HepG2 (cell line): ENCODE results near the gene PSPH. TPM values are rescaled to one million over a fixed set of nuclear protein-coding genes. Genes with fewer than 3 reads are reported as not detected.

Experiments used
- CBX5 ChIP-seq: sonication (generic); formaldehyde crosslinking; IDR thresholded peaks from 2 replicates; pipeline ENCODE4 v1.4.0; 2020; ENCODE audit warnings: missing genetic modification reagents, borderline replicate concordance
- EP300 ChIP-seq, 3 experiments: sonication (generic) in 1 of 3; formaldehyde crosslinking in 1 of 3; IDR thresholded peaks; 2 replicates each; pipeline versions ENCODE4 v1.5.1 to v1.6.1; 2011 to 2020; ENCODE audit warnings: low read depth in 2 of 3, low read length in 2 of 3, borderline replicate concordance in 1 of 3, improper control_type of control experiment in 1 of 3, mild to moderate bottlenecking in 1 of 3, missing genetic modification reagents in 1 of 3, moderate library complexity in 1 of 3
- ERF ChIP-seq: IDR thresholded peaks from 2 replicates; pipeline ENCODE4 v1.6.1; 2018; ENCODE audit warnings: missing biosample characterization, missing genetic modification reagents
- HDAC1 ChIP-seq: sonication (generic); formaldehyde crosslinking; IDR thresholded peaks from 2 replicates; pipeline ENCODE4 v1.5.1; 2020; ENCODE audit warnings: mild to moderate bottlenecking, missing genetic modification reagents
- HNRNPL ChIP-seq: fragments of 200-400 bp; formaldehyde crosslinking; IDR thresholded peaks from 2 replicates; pipeline ENCODE4 v1.6.1; 2017; ENCODE audit warnings: mild to moderate bottlenecking, low read depth, low read length
- KLF12 ChIP-seq: sonication (generic); formaldehyde crosslinking; IDR thresholded peaks from 2 replicates; pipeline ENCODE4 v1.4.0; 2020; ENCODE audit warnings: missing genetic modification reagents, borderline replicate concordance
- NFE2 ChIP-seq: sonication (generic); formaldehyde crosslinking; IDR thresholded peaks from 2 replicates; pipeline ENCODE4 v1.4.0; 2020; ENCODE audit warnings: missing genetic modification reagents
- NFE2L1 ChIP-seq: sonication (generic); formaldehyde crosslinking; IDR thresholded peaks from 2 replicates; pipeline ENCODE4 v1.4.0; 2020; ENCODE audit warnings: missing genetic modification reagents, mild to moderate bottlenecking, borderline replicate concordance
- NFE2L2 ChIP-seq: fragments of 150-350 bp; IDR thresholded peaks from 2 replicates; pipeline ENCODE4 v1.6.1; 2014; ENCODE audit warnings: low read length
- SMC3 ChIP-seq: IDR thresholded peaks from 2 replicates; pipeline ENCODE4 v1.6.1; 2011; ENCODE audit warnings: low read length, improper control_type of control experiment
- SOX13 ChIP-seq, 3 experiments: fragments of 450-650 bp in 1 of 3; sonication (generic) in 1 of 3; formaldehyde crosslinking in 1 of 3; IDR thresholded peaks in 2 of 3; conservative IDR thresholded peaks in 1 of 3; 2 replicates each; pipeline versions ENCODE4 v1.5.0 to v1.6.1; 2016 to 2020; ENCODE audit warnings: antibody characterized with exemption in 1 of 3, mild to moderate bottlenecking in 1 of 3, missing compliant biosample characterization in 1 of 3, missing genetic modification reagents in 1 of 3, moderate library complexity in 1 of 3
- TAF1 ChIP-seq: sonication (generic); formaldehyde crosslinking; IDR thresholded peaks from 2 replicates; pipeline ENCODE4 v1.4.0; 2020; ENCODE audit warnings: missing genetic modification reagents
- ZNF720 ChIP-seq: sonication (generic); formaldehyde crosslinking; IDR thresholded peaks from 2 replicates; pipeline ENCODE4 v1.4.0; 2020; ENCODE audit warnings: missing genetic modification reagents
- polyA plus RNA-seq, 8 experiments: library from polyadenylated mRNA; depleted of rRNA in 3 of 8; stranded (reverse) in 7 of 8; unstranded in 1 of 8; fragments of >200 nt; fragmentation: Illumina TruSeq in 4 of 8; extraction: Trizol in 4 of 8; gene quantifications; 2 replicates each; pipeline versions ENCODE4 v1.2.1 to v1.2.3, GENCODE V29; 2011 to 2016; ENCODE audit warnings: low read depth in 4 of 8, missing spikeins in 1 of 8, mixed read lengths in 1 of 8; ENCODE audit not compliant: insufficient read depth in 1 of 8
- total RNA-seq, 5 experiments: library from RNA; depleted of rRNA; stranded (reverse); fragments of >200 nt; fragmentation: Illumina TruSeq; extraction: Trizol; gene quantifications; 2 replicates each; pipeline ENCODE4 v1.2.3, GENCODE V29; 2016; ENCODE audit warnings: low read depth in 1 of 5
- TF ChIP-seq, protein P1 (sequence below): sonication (generic); formaldehyde crosslinking; IDR thresholded peaks from 2 replicates; pipeline ENCODE4 v1.4.0; 2020; ENCODE audit warnings: missing genetic modification reagents
- TF ChIP-seq, protein P2 (sequence below): sonication (generic); formaldehyde crosslinking; IDR thresholded peaks from 2 replicates; pipeline ENCODE4 v1.8.1; 2023; ENCODE audit warnings: missing genetic modification reagents, inconsistent platforms, borderline replicate concordance
- TF ChIP-seq, protein P3 (sequence below): IDR thresholded peaks from 2 replicates; pipeline ENCODE4 v1.6.1; 2012; ENCODE audit warnings: inconsistent platforms
- TF ChIP-seq, protein P4 (sequence below): sonication (generic); formaldehyde crosslinking; IDR thresholded peaks from 2 replicates; pipeline ENCODE4 v1.4.0; 2020; ENCODE audit warnings: missing genetic modification reagents
- TF ChIP-seq, protein P5 (sequence below): sonication (generic); formaldehyde crosslinking; conservative IDR thresholded peaks from 2 replicates; pipeline ENCODE4 v1.4.0; 2020; ENCODE audit warnings: missing genetic modification reagents
- TF ChIP-seq, protein P6 (sequence below): sonication (generic); formaldehyde crosslinking; IDR thresholded peaks from 2 replicates; pipeline ENCODE4 v1.5.0; 2020; ENCODE audit warnings: mild to moderate bottlenecking, missing genetic modification reagents

The PSPH gene
- total and polyA plus RNA-seq, 2 of the 13 experiments (the other 11 are each of a cell fraction or from before 2014, with no cell fraction given), result 85.5 to 124 TPM

DNA sequence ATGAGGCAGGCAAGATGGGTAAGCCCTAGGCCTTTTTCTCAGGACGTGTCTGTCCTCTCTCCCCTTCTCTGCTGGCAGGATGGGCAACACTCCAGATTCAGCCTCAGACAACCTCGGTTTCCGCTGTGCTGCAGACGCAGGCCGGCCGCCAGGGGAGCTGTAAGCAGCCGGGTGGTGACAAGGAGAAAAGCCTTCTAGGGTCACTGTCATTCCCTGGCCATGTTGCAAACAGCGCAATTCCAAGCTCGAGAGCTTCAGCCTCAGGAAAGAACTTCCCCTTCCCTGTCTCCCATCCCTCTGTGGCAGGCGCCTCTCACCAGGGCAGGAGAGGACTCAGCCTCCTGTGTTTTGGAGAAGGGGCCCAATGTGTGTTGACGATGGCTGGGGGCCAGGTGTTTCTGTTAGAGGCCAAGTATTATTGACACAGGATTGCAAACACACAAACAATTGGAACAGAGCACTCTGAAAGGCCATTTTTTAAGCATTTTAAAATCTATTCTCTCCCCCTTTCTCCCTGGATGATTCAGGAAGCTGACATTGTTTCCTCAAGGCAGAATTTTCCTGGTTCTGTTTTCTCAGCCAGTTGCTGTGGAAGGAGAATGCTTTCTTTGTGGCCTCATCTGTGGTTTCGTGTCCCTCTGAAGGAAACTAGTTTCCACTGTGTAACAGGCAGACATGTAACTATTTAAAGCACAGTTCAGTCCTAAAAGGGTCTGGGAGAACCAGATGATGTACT, 28.4 kb upstream of the PSPH start (continued):
- TF ChIP-seq, protein P1, sequence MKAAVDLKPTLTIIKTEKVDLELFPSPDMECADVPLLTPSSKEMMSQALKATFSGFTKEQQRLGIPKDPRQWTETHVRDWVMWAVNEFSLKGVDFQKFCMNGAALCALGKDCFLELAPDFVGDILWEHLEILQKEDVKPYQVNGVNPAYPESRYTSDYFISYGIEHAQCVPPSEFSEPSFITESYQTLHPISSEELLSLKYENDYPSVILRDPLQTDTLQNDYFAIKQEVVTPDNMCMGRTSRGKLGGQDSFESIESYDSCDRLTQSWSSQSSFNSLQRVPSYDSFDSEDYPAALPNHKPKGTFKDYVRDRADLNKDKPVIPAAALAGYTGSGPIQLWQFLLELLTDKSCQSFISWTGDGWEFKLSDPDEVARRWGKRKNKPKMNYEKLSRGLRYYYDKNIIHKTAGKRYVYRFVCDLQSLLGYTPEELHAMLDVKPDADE (CRISPR knock-in tag), result no peak
- no peak for TF ChIP-seq HNRNPL
- TF ChIP-seq ZNF720 (CRISPR knock-in tag), result no peak
- peak; percentile 4; the same call in 1 of the 2 replicates for TF ChIP-seq SMC3
- 0 out of 2 replicates have a peak, but pooled peaks have one; percentile 39 for TF ChIP-seq ERF (CRISPR knock-in tag)
- TF ChIP-seq KLF12 (CRISPR knock-in tag), result no peak
- no peak for TF ChIP-seq NFE2L2
- no peak for TF ChIP-seq NFE2L1 (CRISPR knock-in tag)
- TF ChIP-seq, protein P2, sequence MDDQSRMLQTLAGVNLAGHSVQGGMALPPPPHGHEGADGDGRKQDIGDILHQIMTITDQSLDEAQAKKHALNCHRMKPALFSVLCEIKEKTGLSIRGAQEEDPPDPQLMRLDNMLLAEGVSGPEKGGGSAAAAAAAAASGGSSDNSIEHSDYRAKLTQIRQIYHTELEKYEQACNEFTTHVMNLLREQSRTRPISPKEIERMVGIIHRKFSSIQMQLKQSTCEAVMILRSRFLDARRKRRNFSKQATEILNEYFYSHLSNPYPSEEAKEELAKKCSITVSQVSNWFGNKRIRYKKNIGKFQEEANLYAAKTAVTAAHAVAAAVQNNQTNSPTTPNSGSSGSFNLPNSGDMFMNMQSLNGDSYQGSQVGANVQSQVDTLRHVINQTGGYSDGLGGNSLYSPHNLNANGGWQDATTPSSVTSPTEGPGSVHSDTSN (CRISPR knock-in tag), result no peak
- TF ChIP-seq, protein P3, sequence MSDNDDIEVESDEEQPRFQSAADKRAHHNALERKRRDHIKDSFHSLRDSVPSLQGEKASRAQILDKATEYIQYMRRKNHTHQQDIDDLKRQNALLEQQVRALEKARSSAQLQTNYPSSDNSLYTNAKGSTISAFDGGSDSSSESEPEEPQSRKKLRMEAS, result no peak
- TF ChIP-seq EP300 (IDR thresholded peaks at IDR 0.05; ENCODE audit: low read depth in 2 of 2, low read length in 2 of 2), result no peak
- TF ChIP-seq EP300 (CRISPR knock-in tag; IDR thresholded peaks at IDR 0.05; ENCODE audit: borderline replicate concordance), result 0 out of 2 replicates have a peak, but pooled peaks have one; percentile 10
- no peak for TF ChIP-seq TAF1 (CRISPR knock-in tag)
- peak; percentile 50 for TF ChIP-seq HDAC1 (CRISPR knock-in tag)
- TF ChIP-seq, protein P4, sequence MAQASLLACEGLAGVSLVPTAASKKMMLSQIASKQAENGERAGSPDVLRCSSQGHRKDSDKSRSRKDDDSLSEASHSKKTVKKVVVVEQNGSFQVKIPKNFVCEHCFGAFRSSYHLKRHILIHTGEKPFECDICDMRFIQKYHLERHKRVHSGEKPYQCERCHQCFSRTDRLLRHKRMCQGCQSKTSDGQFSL (CRISPR knock-in tag), result no peak
- TF ChIP-seq, protein P5, sequence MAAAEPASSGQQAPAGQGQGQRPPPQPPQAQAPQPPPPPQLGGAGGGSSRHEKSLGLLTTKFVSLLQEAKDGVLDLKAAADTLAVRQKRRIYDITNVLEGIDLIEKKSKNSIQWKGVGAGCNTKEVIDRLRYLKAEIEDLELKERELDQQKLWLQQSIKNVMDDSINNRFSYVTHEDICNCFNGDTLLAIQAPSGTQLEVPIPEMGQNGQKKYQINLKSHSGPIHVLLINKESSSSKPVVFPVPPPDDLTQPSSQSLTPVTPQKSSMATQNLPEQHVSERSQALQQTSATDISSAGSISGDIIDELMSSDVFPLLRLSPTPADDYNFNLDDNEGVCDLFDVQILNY (CRISPR knock-in tag), result no peak
- peak; percentile 5; the same call in 1 of the 2 replicates for TF ChIP-seq CBX5
- TF ChIP-seq, protein P6, sequence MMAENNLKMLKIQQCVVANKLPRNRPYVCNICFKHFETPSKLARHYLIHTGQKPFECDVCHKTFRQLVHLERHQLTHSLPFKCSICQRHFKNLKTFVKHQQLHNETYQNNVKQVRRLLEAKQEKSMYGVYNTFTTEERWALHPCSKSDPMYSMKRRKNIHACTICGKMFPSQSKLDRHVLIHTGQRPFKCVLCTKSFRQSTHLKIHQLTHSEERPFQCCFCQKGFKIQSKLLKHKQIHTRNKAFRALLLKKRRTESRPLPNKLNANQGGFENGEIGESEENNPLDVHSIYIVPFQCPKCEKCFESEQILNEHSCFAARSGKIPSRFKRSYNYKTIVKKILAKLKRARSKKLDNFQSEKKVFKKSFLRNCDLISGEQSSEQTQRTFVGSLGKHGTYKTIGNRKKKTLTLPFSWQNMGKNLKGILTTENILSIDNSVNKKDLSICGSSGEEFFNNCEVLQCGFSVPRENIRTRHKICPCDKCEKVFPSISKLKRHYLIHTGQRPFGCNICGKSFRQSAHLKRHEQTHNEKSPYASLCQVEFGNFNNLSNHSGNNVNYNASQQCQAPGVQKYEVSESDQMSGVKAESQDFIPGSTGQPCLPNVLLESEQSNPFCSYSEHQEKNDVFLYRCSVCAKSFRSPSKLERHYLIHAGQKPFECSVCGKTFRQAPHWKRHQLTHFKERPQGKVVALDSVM (CRISPR knock-in tag), result no peak
- TF ChIP-seq NFE2 (CRISPR knock-in tag), result no peak
- no peak for TF ChIP-seq SOX13 (IDR thresholded peaks at IDR 0.05)
- TF ChIP-seq SOX13 (CRISPR knock-in tag; conservative IDR thresholded peaks at IDR 0.05 in 1 of 2, IDR thresholded peaks at IDR 0.05 in 1 of 2), result no peak
